IMR-90 (cell line): Measurements from ENCODE around the gene SLIT1. TPM values are rescaled to one million over a fixed set of nuclear protein-coding genes. Genes with fewer than 3 reads are reported as not detected.

Source experiments
- ATAC-seq: fragments of 200-7000 bp; cut with Tn5 transposase; 2 replicates; pipeline ENCODE4 v1.9.1; 2020; ENCODE audit warnings: low read depth, mild to moderate bottlenecking, moderate library complexity
- BruUV-seq: library from RNA; stranded (reverse); fragments of 400-500 nt; replicated peaks from 2 replicates; lab custom pipeline; 2021; lab: Mats Ljungman, UMichigan
- CTCF ChIA-PET: fragments of 300-600 bp; formaldehyde crosslinking; extraction: SDS; loops from one replicate; lab custom pipeline; 2021; ENCODE audit warnings: antibody characterized with exemption; lab: Yijun Ruan, JAX
- POLR2A ChIA-PET: fragments of 300-600 bp; sonication (Branson Sonifier 250); formaldehyde crosslinking; loops from one replicate; lab custom pipeline; 2022; ENCODE audit warnings: antibody characterized with exemption; ENCODE audit not compliant: unreplicated experiment; lab: Charles Lee
- DNase-seq: peaks from one replicate; pipeline ENCODE4 v3.0.0; 2013
- H2AFZ ChIP-seq: replicated peaks from 2 replicates; pipeline ENCODE3; 2013; ENCODE audit warnings: low read length, mild to moderate bottlenecking; ENCODE audit not compliant: poor library complexity
- H2AK5ac ChIP-seq: 2 replicates; pipeline ENCODE4 v1.6.1; 2013; ENCODE audit warnings: low read depth, low read length, inconsistent platforms
- H2AK9ac ChIP-seq: replicated peaks from 2 replicates; pipeline ENCODE3; 2013; ENCODE audit warnings: mild to moderate bottlenecking, low read depth, low read length, moderate library complexity; ENCODE audit not compliant: poor library complexity
- H2BK120ac ChIP-seq: 2 replicates; pipeline ENCODE4 v1.6.1; 2013; ENCODE audit warnings: low read depth, low read length, inconsistent platforms
- H2BK15ac ChIP-seq: 3 replicates; pipeline ENCODE4 v1.6.1; 2013; ENCODE audit warnings: low read depth, low read length, inconsistent platforms
- H2BK20ac ChIP-seq: 2 replicates; pipeline ENCODE4 v1.6.1; 2013; ENCODE audit warnings: low read depth, mild to moderate bottlenecking, inconsistent platforms, low read length, moderate library complexity
- H2BK5ac ChIP-seq: 2 replicates; pipeline ENCODE4 v1.6.1; 2013; ENCODE audit warnings: mild to moderate bottlenecking, low read depth, low read length, inconsistent platforms; ENCODE audit not compliant: poor library complexity, severe bottlenecking
- H3K14ac ChIP-seq: replicated peaks from 2 replicates; pipeline ENCODE4 v1.6.1; 2013; ENCODE audit warnings: low read depth, low read length, inconsistent platforms
- H3K18ac ChIP-seq: 2 replicates; pipeline ENCODE4 v1.6.1; 2013; ENCODE audit warnings: low read depth, low read length, control low read depth
- H3K23ac ChIP-seq: 2 replicates; pipeline ENCODE4 v1.6.1; 2013; ENCODE audit warnings: low read depth, low read length, inconsistent platforms
- H3K27ac ChIP-seq: 2 replicates; pipeline ENCODE4 v1.5.1; 2013; ENCODE audit warnings: mild to moderate bottlenecking, control low read depth, low read length; ENCODE audit not compliant: insufficient read depth
- H3K27me3 ChIP-seq: 2 replicates; pipeline ENCODE4 v1.6.1; 2013; ENCODE audit warnings: low read length; ENCODE audit not compliant: control insufficient read depth, insufficient read depth
- H3K36me3 ChIP-seq: 2 replicates; pipeline ENCODE4 v1.6.1; 2013; ENCODE audit warnings: low read length, mixed read lengths; ENCODE audit not compliant: control insufficient read depth, insufficient read depth
- H3K4ac ChIP-seq: 2 replicates; pipeline ENCODE4 v1.6.1; 2013; ENCODE audit warnings: low read depth, low read length, inconsistent platforms
- H3K4me1 ChIP-seq: 2 replicates; pipeline ENCODE4 v1.6.1; 2013; ENCODE audit warnings: low read length, mixed read lengths; ENCODE audit not compliant: control insufficient read depth, insufficient read depth
- H3K4me2 ChIP-seq: 2 replicates; pipeline ENCODE4 v1.6.1; 2013; ENCODE audit warnings: low read depth, mild to moderate bottlenecking, control low read depth, low read length, moderate library complexity
- H3K4me3 ChIP-seq: 2 replicates; pipeline ENCODE4 v1.5.1; 2013; ENCODE audit warnings: low read depth, mild to moderate bottlenecking, control low read depth, low read length, moderate library complexity; ENCODE audit not compliant: insufficient read depth
- H3K56ac ChIP-seq: 2 replicates; pipeline ENCODE4 v1.6.1; 2013; ENCODE audit warnings: low read length, inconsistent platforms; ENCODE audit not compliant: insufficient read depth; ENCODE audit errors: extremely low read depth
- H3K79me1 ChIP-seq, 2 experiments: 2 replicates each; pipeline ENCODE4 v1.6.1; 2013; ENCODE audit warnings: low read length in 2 of 2, inconsistent platforms in 1 of 2, low read depth in 1 of 2
- H3K9ac ChIP-seq: 2 replicates; pipeline ENCODE4 v1.6.1; 2013; ENCODE audit warnings: low read depth, low read length, control low read depth
- H3K9me1 ChIP-seq: 2 replicates; pipeline ENCODE4 v1.6.1; 2013; ENCODE audit warnings: low read length, inconsistent platforms; ENCODE audit not compliant: insufficient read depth
- H3K9me3 ChIP-seq: 2 replicates; pipeline ENCODE4 v1.6.1; 2013; ENCODE audit warnings: low read length; ENCODE audit not compliant: control insufficient read depth, insufficient read depth
- H4K20me1 ChIP-seq: 2 replicates; pipeline ENCODE4 v1.6.1; 2013; ENCODE audit warnings: low read length, inconsistent platforms; ENCODE audit not compliant: insufficient read depth
- H4K5ac ChIP-seq: 2 replicates; pipeline ENCODE4 v1.6.1; 2013; ENCODE audit warnings: mild to moderate bottlenecking, low read depth, low read length, control low read depth
- H4K8ac ChIP-seq, 2 experiments: 2 replicates each; pipeline ENCODE4 v1.6.1; 2013; ENCODE audit warnings: low read depth in 2 of 2, low read length in 2 of 2, control low read depth in 1 of 2, inconsistent platforms in 1 of 2
- H4K91ac ChIP-seq: 2 replicates; pipeline ENCODE4 v1.6.1; 2013; ENCODE audit warnings: low read depth, low read length, inconsistent platforms; ENCODE audit not compliant: insufficient read depth
- BHLHE40 ChIP-seq: fragments of 150-350 bp; IDR thresholded peaks from 2 replicates; pipeline ENCODE4 v1.6.1; 2016; ENCODE audit warnings: mild to moderate bottlenecking, low read depth, low read length
- CEBPB ChIP-seq: IDR thresholded peaks from 2 replicates; pipeline ENCODE4 v1.6.1; 2012; ENCODE audit warnings: low read depth, low read length, improper control_type of control experiment
- CHD1 ChIP-seq: IDR thresholded peaks from 2 replicates; pipeline ENCODE4 v1.6.1; 2012; ENCODE audit warnings: low read depth, low read length, improper control_type of control experiment
- CTCF ChIP-seq: conservative IDR thresholded peaks from 2 replicates; pipeline ENCODE4 v1.5.1; 2012; ENCODE audit warnings: mild to moderate bottlenecking, low read depth, low read length, improper control_type of control experiment
- ELK1 ChIP-seq: fragments of 150-350 bp; IDR thresholded peaks from 2 replicates; pipeline ENCODE4 v1.6.1; 2016; ENCODE audit warnings: low read depth, mild to moderate bottlenecking, low read length, moderate library complexity, borderline replicate concordance
- MAFK ChIP-seq: IDR thresholded peaks from 2 replicates; pipeline ENCODE4 v1.6.1; 2012; ENCODE audit warnings: low read depth, low read length, improper control_type of control experiment
- MAZ ChIP-seq: IDR thresholded peaks from 2 replicates; pipeline ENCODE4 v1.6.1; 2012; ENCODE audit warnings: low read depth, mild to moderate bottlenecking, low read length, improper control_type of control experiment, moderate library complexity, borderline replicate concordance
- MXI1 ChIP-seq: IDR thresholded peaks from 2 replicates; pipeline ENCODE4 v1.6.1; 2012; ENCODE audit warnings: low read depth, mild to moderate bottlenecking, low read length, moderate library complexity, borderline replicate concordance
- NFE2L2 ChIP-seq: fragments of 150-350 bp; IDR thresholded peaks from 2 replicates; pipeline ENCODE4 v1.6.1; 2016; ENCODE audit warnings: low read depth, mild to moderate bottlenecking, low read length
- RAD21 ChIP-seq: IDR thresholded peaks from 2 replicates; pipeline ENCODE4 v1.6.1; 2012; ENCODE audit warnings: low read length, improper control_type of control experiment
- RCOR1 ChIP-seq: IDR thresholded peaks from 2 replicates; pipeline ENCODE4 v1.6.1; 2012; ENCODE audit warnings: mild to moderate bottlenecking, low read length, improper control_type of control experiment; ENCODE audit not compliant: insufficient replicate concordance
- RFX5 ChIP-seq: IDR thresholded peaks from 2 replicates; pipeline ENCODE4 v1.8.0; 2012; ENCODE audit warnings: low read depth, mild to moderate bottlenecking, low read length, moderate library complexity
- USF2 ChIP-seq: fragments of 150-350 bp; IDR thresholded peaks from 2 replicates; pipeline ENCODE4 v1.6.1; 2017; ENCODE audit warnings: mild to moderate bottlenecking, antibody characterized with exemption, low read length, low read depth
- WGBS, 2 experiments: methylation state at CpG; one replicate each; pipeline versions ENCODE4 v1.1.5 to v1.1.7; 2013; ENCODE audit warnings: missing lambda C conversion rate in 2 of 2; ENCODE audit not compliant: insufficient read length in 1 of 2; ENCODE audit errors: extremely low coverage in 2 of 2; 5-methylcytosine and 5-hydroxymethylcytosine counted together
- dilution Hi-C: fragments of 300-500 bp; cut with HindIII; formaldehyde crosslinking; loops from one replicate; pipeline ENCODE4 v1.14.3; 2018; ENCODE audit warnings: low sequenced_read_pairs; ENCODE audit not compliant: unreplicated experiment
- in situ Hi-C: fragments of 300-500 bp; cut with MboI; formaldehyde crosslinking; loops from 3 replicates; pipeline ENCODE4 v1.14.3; 2019; ENCODE audit warnings: low sequenced_read_pairs, inconsistent platforms, mixed read lengths
- intact Hi-C: fragments of 100-400 bp; cut with micrococcal nuclease; formaldehyde crosslinking; loops from 2 replicates; pipeline ENCODE4 v1.10.0; 2022
- polyA plus RNA-seq, 3 experiments: library from polyadenylated mRNA; depleted of rRNA; stranded (reverse); fragments of >200 nt; gene quantifications; 2 replicates each; pipeline ENCODE4 v1.2.3, GENCODE V29; 2012; ENCODE audit warnings: low replicate concordance in 1 of 3
- total RNA-seq: library from RNA; depleted of rRNA; stranded (reverse); fragments of >200 nt; gene quantifications from 2 replicates; pipeline ENCODE4 v1.2.3, GENCODE V29; 2012

SLIT1 gene
- total and polyA plus RNA-seq, 2 of the 4 experiments (the other 2 are of a cell fraction): under 0.01 TPM

GRCh38 chr10:97059872-97060205, 125.9 kb downstream of the SLIT1 start:
- no peak overlapping the region for H3K56ac ChIP-seq
- no peak overlapping the region for H3K23ac ChIP-seq
- H4K5ac ChIP-seq: no peak overlapping the region
- H3K27ac ChIP-seq: no peak overlapping the region
- no peak overlapping the region for H2BK120ac ChIP-seq
- H2AFZ ChIP-seq: no peak overlapping the region
- H4K8ac ChIP-seq: no peak overlapping the region
- BruUV-seq: no TSS peak
- dilution Hi-C loops (no loop called here), in situ Hi-C loops (no loop called here), intact Hi-C loops (no loop called here)
- no peak overlapping the region for H3K4me2 ChIP-seq
- POLR2A ChIA-PET: no interaction called here
- TF ChIP-seq BHLHE40 (no peak), CEBPB (no peak), NFE2L2 (no peak), CHD1 (no peak), RAD21 (no peak), MAFK (no peak), USF2 (no peak), MXI1 (no peak), RFX5 (no peak), CTCF (no peak), ELK1 (no peak), MAZ (no peak), RCOR1 (no peak)
- no peaks in the 10 kb centered on the region for H4K20me1 ChIP-seq
- H3K4me1 ChIP-seq: no peaks in the 10 kb centered on the region
- no peak overlapping the region for H4K91ac ChIP-seq
- H3K9me1 ChIP-seq: no peaks in the 10 kb centered on the region
- no peaks in the 10 kb centered on the region for H3K79me1 ChIP-seq
- DNase-seq: no peak
- no peak overlapping the region for H2BK15ac ChIP-seq
- no peak overlapping the region for H3K14ac ChIP-seq
- no peak; the same call in 1 of the 2 replicates for ATAC-seq
- H3K18ac ChIP-seq: no peak overlapping the region
- H3K9me3 ChIP-seq: no peaks in the 10 kb centered on the region
- no peak overlapping the region for H2BK5ac ChIP-seq
- no peak overlapping the region for H2BK20ac ChIP-seq
- CTCF ChIA-PET: interaction anchor here (0.6 kb wide), 1 partner anchor 151 kb away, joined by 4 read pairs; no protein-coding TSS in a partner anchor
- no CpG with 5 or more reads among the region's 7 CpGs for WGBS, 2 experiments
- H3K27me3 ChIP-seq: peaks cover 54% of the 10 kb centered on the region
- no peak overlapping the region for H3K4me3 ChIP-seq
- H2AK5ac ChIP-seq: no peak overlapping the region
- H3K9ac ChIP-seq: no peak overlapping the region
- no peak overlapping the region for H3K4ac ChIP-seq
- no peaks in the 10 kb centered on the region for H3K36me3 ChIP-seq
- H2AK9ac ChIP-seq: no peak overlapping the region
